HepG2 (cell line): ENCODE results near the gene CD151.

Experiments used
- CTCF ChIP-seq: sonication (generic); formaldehyde crosslinking; IDR thresholded peaks from 2 replicates; pipeline ENCODE4 v1.5.0; 2020; ENCODE audit warnings: mild to moderate bottlenecking, missing genetic modification reagents, moderate library complexity
- GTF2F1 ChIP-seq: fragments of 150-350 bp; IDR thresholded peaks from 2 replicates; pipeline ENCODE4 v1.6.1; 2014; ENCODE audit warnings: low read length
- HCFC1 ChIP-seq: fragments of 150-350 bp; IDR thresholded peaks from 2 replicates; pipeline ENCODE4 v1.6.1; 2014; ENCODE audit warnings: low read depth, low read length
- NFE2L1 ChIP-seq: sonication (generic); formaldehyde crosslinking; IDR thresholded peaks from 2 replicates; pipeline ENCODE4 v1.4.0; 2020; ENCODE audit warnings: missing genetic modification reagents, mild to moderate bottlenecking, borderline replicate concordance
- PAX8 ChIP-seq: sonication (generic); formaldehyde crosslinking; IDR thresholded peaks from 2 replicates; pipeline ENCODE4 v1.8.0; 2022; ENCODE audit warnings: mild to moderate bottlenecking, missing genetic modification reagents, borderline replicate concordance
- POLR2A ChIP-seq, 2 experiments: IDR thresholded peaks; 2 replicates each; pipeline ENCODE4 v1.6.1; 2011; ENCODE audit warnings: low read depth in 2 of 2, low read length in 2 of 2, mild to moderate bottlenecking in 1 of 2, moderate library complexity in 1 of 2; ENCODE audit not compliant: insufficient read depth in 1 of 2
- RFXANK ChIP-seq: IDR thresholded peaks from 2 replicates; pipeline ENCODE4 v1.6.1; 2016
- YEATS4 ChIP-seq: sonication (generic); formaldehyde crosslinking; IDR thresholded peaks from 2 replicates; pipeline ENCODE4 v1.4.0; 2020; ENCODE audit warnings: missing genetic modification reagents, borderline replicate concordance
- ZBTB43 ChIP-seq: sonication (generic); formaldehyde crosslinking; conservative IDR thresholded peaks from 2 replicates; pipeline ENCODE4 v1.4.0; 2020; ENCODE audit warnings: missing genetic modification reagents
- ZNF639 ChIP-seq: conservative IDR thresholded peaks from 2 replicates; pipeline ENCODE4 v1.6.1; 2018; ENCODE audit warnings: missing genetic modification reagents

GRCh38 chr11:887589-887988, 54.8 kb downstream of the CD151 start:
- TF ChIP-seq PAX8 (CRISPR knock-in tag) (no peak), HCFC1 (no peak), YEATS4 (CRISPR knock-in tag) (no peak), ZNF639 (no peak), ZBTB43 (CRISPR knock-in tag) (no peak), CTCF (CRISPR knock-in tag) (no peak), RFXANK (CRISPR knock-in tag) (no peak), POLR2A (IDR thresholded peaks at IDR 0.05; ENCODE audit: insufficient read depth in 1 of 2, low read depth in 2 of 2, low read length in 2 of 2) (no peak), GTF2F1 (no peak), NFE2L1 (no peak)
